WTC11 (cell line): ENCODE measurements around the gene USP17L5.
"Not testable (repeated sequence)": the region's sequence is repeated elsewhere in the genome, so short reads cannot be mapped to it uniquely, and the experiment has no call there.

Source experiments
- CTCF ChIP-seq: fragments of 200-600 bp; IDR thresholded peaks from 2 replicates; pipeline ENCODE4 v1.8.0; 2022; ENCODE audit warnings: antibody characterized with exemption
- HMGXB4 ChIP-seq: sonication (generic); formaldehyde crosslinking; IDR thresholded peaks from 2 replicates; pipeline ENCODE4 v1.8.1; 2023; ENCODE audit warnings: mild to moderate bottlenecking, moderate library complexity, missing genetic modification reagents
- NR3C1 ChIP-seq: sonication (generic); formaldehyde crosslinking; conservative IDR thresholded peaks from 2 replicates; pipeline ENCODE4 v1.8.1; 2023; ENCODE audit warnings: low read depth, mild to moderate bottlenecking, missing genetic modification reagents
- ZNF416 ChIP-seq: fragments of 250-450 bp; sonication (Bioruptor Pico); IDR thresholded peaks from 2 replicates; pipeline ENCODE4 v1.9.0; 2021; ENCODE audit warnings: mild to moderate bottlenecking, inconsistent platforms
- ZNF532 ChIP-seq: fragments of 250-450 bp; sonication (Bioruptor Pico); IDR thresholded peaks from 2 replicates; pipeline ENCODE4 v1.9.0; 2021; ENCODE audit warnings: mild to moderate bottlenecking, borderline replicate concordance

GRCh38 chr4:9324191-9324590 lies 15.0 kb upstream of the USP17L5 start:
- TF ChIP-seq CTCF; ZNF416 (CRISPR knock-in tag); HMGXB4; NR3C1 (CRISPR knock-in tag); ZNF532 (CRISPR knock-in tag): not testable (repeated sequence)
